Kidney epithelial cell (primary cell): Measurements from ENCODE around the gene ZNF787. TPM values are rescaled to one million over a fixed set of nuclear protein-coding genes. Genes with fewer than 3 reads are reported as not detected.

Source experiments
- DNase-seq: peaks from one replicate; pipeline ENCODE4 v3.0.0-alpha.2; 2010; ENCODE audit warnings: low read depth
- H3K27me3 ChIP-seq: 2 replicates; pipeline ENCODE4 v1.6.0; 2011; ENCODE audit warnings: low read length; ENCODE audit not compliant: control insufficient read depth, insufficient read depth
- H3K36me3 ChIP-seq: 2 replicates; pipeline ENCODE4 v1.5.1; 2011; ENCODE audit warnings: low read length; ENCODE audit not compliant: control insufficient read depth, insufficient read depth
- H3K4me3 ChIP-seq: 2 replicates; pipeline ENCODE4 v1.5.1; 2011; ENCODE audit warnings: low read depth, mild to moderate bottlenecking, control low read depth, low read length
- CTCF ChIP-seq: IDR thresholded peaks from 2 replicates; pipeline ENCODE4 v1.5.1; 2011; ENCODE audit warnings: mild to moderate bottlenecking, moderate library complexity, low read length, control low read depth, inconsistent platforms; ENCODE audit not compliant: insufficient read depth, poor library complexity, severe bottlenecking
- total RNA-seq: library from RNA; depleted of rRNA; stranded (reverse); fragments of >200 nt; gene quantifications from 2 replicates; pipeline ENCODE4 v1.2.3, GENCODE V29; 2015

The ZNF787 gene
- total RNA-seq, 1 donor from 2014 or later: 26.6 TPM

DNA sequence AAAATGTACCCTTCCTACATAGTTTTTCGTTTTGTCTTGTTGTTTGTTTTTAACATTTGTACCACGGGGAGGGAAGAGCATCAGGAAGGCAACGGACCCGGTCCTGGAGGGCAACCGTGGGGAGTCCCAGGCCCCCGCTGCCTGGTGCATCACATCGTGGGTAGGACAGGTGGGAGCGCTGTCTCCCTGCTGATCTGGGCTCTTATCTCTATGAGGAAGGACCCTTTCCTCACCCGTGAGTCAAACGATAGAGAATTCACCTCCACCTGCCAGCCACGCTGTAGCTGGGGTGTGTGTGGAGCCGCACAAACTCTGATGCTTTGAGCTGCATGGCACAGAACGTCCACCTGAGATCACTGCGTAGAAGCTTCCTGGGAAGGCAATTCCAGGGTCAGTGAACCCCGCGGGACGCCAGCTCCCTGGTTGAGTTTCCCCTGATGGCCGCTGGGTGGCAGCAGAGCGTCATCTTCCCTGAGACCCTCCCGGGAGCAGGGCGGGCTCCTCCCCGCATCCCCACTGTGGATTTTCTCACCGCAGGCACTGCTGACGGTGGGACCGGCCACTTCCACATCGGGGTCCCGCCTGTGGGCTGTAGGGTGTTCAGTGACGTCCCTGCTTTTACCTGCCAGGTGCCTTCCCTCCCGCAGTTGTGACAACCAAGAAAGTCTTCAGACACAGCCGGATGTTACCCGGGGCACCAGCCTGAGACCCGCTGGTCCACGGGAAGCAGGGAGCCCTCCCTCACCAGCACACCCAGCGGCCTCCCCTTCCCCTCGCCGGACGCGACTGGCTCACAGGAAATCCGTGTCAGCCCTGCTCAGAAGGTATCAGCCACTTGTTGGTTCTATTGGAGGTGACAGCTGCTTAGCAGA is 54.7 kb downstream of the ZNF787 start:
- no peak overlapping the region for H3K4me3 ChIP-seq
- no peak for DNase-seq
- peak; percentile 81 for TF ChIP-seq CTCF
- no peaks in the 10 kb centered on the region for H3K27me3 ChIP-seq
- H3K36me3 ChIP-seq: no peaks in the 10 kb centered on the region

GRCh38 chr19:56053596-56053995 is 67.5 kb downstream of the ZNF787 start:
- no peak for TF ChIP-seq CTCF
- DNase-seq: no peak
- Histone ChIP-seq H3K36me3 (no peaks in the 10 kb centered on the region), H3K4me3 (no peak overlapping the region), H3K27me3 (no peaks in the 10 kb centered on the region)

Other genes starting within 250 kb of the ZNF787 start
- not detected in 2 replicates for gene NLRP13, start 189.0 kb downstream of the ZNF787 start, total RNA-seq
- not detected in 2 replicates for gene NLRP8, start 173.5 kb downstream of the ZNF787 start, total RNA-seq
- not detected in 2 replicates for gene NLRP5, start 134.5 kb downstream of the ZNF787 start, total RNA-seq
- gene ZNF444, start 20.0 kb upstream of the ZNF787 start, total RNA-seq: 35.9 and 40.0 TPM in 2 replicates
- not detected in 2 replicates for gene GALP, start 54.7 kb upstream of the ZNF787 start, total RNA-seq
- not detected in 2 replicates for gene ZSCAN5B, start 76.5 kb upstream of the ZNF787 start, total RNA-seq
- not detected in 2 replicates for gene ZSCAN5C, start 81.0 kb upstream of the ZNF787 start, total RNA-seq
- not detected in 2 replicates for gene EDDM13, start 151.5 kb upstream of the ZNF787 start, total RNA-seq
- 6.2 and 7.7 TPM in 2 replicates for gene ZSCAN5A, start 193.5 kb upstream of the ZNF787 start, total RNA-seq